PC-9 (cell line): ENCODE results near the gene GTPBP3.

Experiments
- EZH2 ChIP-seq: fragments of 200-600 bp; sonication (generic); IDR thresholded peaks from 2 replicates; pipeline ENCODE4 v1.8.0; 2017; ENCODE audit warnings: antibody characterized with exemption, low read depth
- TF ChIP-seq, protein P1 (sequence below): fragments of 200-600 bp; sonication (generic); conservative IDR thresholded peaks from 2 replicates; pipeline ENCODE4 v1.6.1; 2017; ENCODE audit warnings: mixed run types, antibody characterized with exemption, mild to moderate bottlenecking, moderate library complexity

DNA sequence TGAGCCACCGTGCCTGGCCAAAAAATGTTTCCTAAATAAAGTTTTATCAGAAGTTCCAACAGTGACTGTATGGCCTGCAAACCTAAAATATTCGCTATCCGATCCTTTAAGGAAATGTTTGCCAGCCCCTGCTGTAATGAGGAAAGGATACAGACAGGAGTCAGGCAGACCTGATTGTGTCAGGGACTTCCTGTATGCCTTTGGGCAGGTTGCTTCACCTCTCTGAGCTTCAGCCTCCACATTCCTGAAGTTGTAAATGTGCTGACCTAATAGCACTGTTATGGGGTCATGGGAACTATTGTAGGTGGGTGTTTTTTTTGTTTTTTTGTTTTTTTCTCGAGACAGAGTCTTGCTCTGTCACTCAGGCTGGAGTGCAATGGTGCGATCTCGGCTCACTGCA, 40.4 kb upstream of the GTPBP3 start:
- TF ChIP-seq, protein P1, sequence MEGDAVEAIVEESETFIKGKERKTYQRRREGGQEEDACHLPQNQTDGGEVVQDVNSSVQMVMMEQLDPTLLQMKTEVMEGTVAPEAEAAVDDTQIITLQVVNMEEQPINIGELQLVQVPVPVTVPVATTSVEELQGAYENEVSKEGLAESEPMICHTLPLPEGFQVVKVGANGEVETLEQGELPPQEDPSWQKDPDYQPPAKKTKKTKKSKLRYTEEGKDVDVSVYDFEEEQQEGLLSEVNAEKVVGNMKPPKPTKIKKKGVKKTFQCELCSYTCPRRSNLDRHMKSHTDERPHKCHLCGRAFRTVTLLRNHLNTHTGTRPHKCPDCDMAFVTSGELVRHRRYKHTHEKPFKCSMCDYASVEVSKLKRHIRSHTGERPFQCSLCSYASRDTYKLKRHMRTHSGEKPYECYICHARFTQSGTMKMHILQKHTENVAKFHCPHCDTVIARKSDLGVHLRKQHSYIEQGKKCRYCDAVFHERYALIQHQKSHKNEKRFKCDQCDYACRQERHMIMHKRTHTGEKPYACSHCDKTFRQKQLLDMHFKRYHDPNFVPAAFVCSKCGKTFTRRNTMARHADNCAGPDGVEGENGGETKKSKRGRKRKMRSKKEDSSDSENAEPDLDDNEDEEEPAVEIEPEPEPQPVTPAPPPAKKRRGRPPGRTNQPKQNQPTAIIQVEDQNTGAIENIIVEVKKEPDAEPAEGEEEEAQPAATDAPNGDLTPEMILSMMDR, result no peak
- no peak for TF ChIP-seq EZH2
